GM12878 (cell line): ENCODE measurements around the gene INTS7. TPM values are rescaled to one million over a fixed set of nuclear protein-coding genes. Genes with fewer than 3 reads are reported as not detected.

Experiments used
- ATAC-seq: fragments of 200-7000 bp; cut with Tn5 transposase; 3 replicates; pipeline ENCODE4 v1.9.1; 2020; ENCODE audit warnings: mild to moderate bottlenecking, moderate library complexity
- BruUV-seq: library from RNA; stranded (reverse); fragments of 400-500 nt; replicated peaks from 2 replicates; lab custom pipeline; 2021; lab: Mats Ljungman, UMichigan
- CTCF ChIA-PET: fragments of 300-600 bp; sonication (Branson Sonifier 250); formaldehyde crosslinking; extraction: SDS; loops from one replicate; lab custom pipeline; 2021; ENCODE audit warnings: inconsistent platforms; lab: Yijun Ruan, JAX
- POLR2A ChIA-PET: fragments of 350-600 bp; formaldehyde crosslinking; extraction: SDS; loops from one replicate; lab custom pipeline; 2021; ENCODE audit warnings: inconsistent platforms; lab: Charles Lee
- RAD21 ChIA-PET: fragments of 300-600 bp; sonication (Branson Sonifier 250); formaldehyde crosslinking; loops from one replicate; lab custom pipeline; 2023; ENCODE audit warnings: antibody characterized with exemption; ENCODE audit not compliant: unreplicated experiment; lab: Charles Lee
- SMC1A ChIA-PET: fragments of 300-600 bp; sonication (Branson Sonifier 250); formaldehyde crosslinking; loops from one replicate; lab custom pipeline; 2023; ENCODE audit not compliant: unreplicated experiment, uncharacterized antibody; lab: Charles Lee
- DNase-seq: peaks from one replicate; pipeline ENCODE4 v3.0.0-alpha.2; 2011; ENCODE audit warnings: low read depth, low spot score
- FAIRE-seq: peaks from 3 replicates; lab custom pipeline; 2011; peaks lifted over from hg19 to GRCh38; lab: Jason Lieb, UNC
- H2AFZ ChIP-seq: 2 replicates; pipeline ENCODE4 v1.6.0; 2011; ENCODE audit warnings: low read depth, low read length, control low read depth; ENCODE audit not compliant: control insufficient read depth
- H3K27ac ChIP-seq: 2 replicates; pipeline ENCODE4 v1.5.1; 2011; ENCODE audit warnings: control low read depth; ENCODE audit not compliant: control insufficient read depth, insufficient read depth
- H3K27me3 ChIP-seq, 2 experiments: replicated peaks in 1 of 2; 2 replicates each; pipeline versions ENCODE4 v1.6.0 to v1.6.1; 2011; ENCODE audit warnings: low read length in 1 of 2; ENCODE audit not compliant: control insufficient read depth in 2 of 2, insufficient read depth in 2 of 2
- H3K36me3 ChIP-seq, 2 experiments: 2 replicates each; pipeline ENCODE4 v1.5.1; 2011; ENCODE audit warnings: low read length in 1 of 2; ENCODE audit not compliant: control insufficient read depth in 2 of 2, insufficient read depth in 2 of 2
- H3K4me1 ChIP-seq: 2 replicates; pipeline ENCODE4 v1.6.1; 2011; ENCODE audit warnings: mild to moderate bottlenecking, low read length, moderate library complexity, mixed read lengths; ENCODE audit not compliant: control insufficient read depth, insufficient read depth
- H3K4me2 ChIP-seq: 2 replicates; pipeline ENCODE4 v1.6.0; 2011; ENCODE audit warnings: control low read depth; ENCODE audit not compliant: control insufficient read depth, insufficient read depth
- H3K4me3 ChIP-seq: fragments of 200-600 bp; sonication (generic); 2 replicates; pipeline ENCODE4 v1.5.1; 2016
- H3K79me2 ChIP-seq: 2 replicates; pipeline ENCODE4 v1.6.0; 2011; ENCODE audit warnings: low read length; ENCODE audit not compliant: control insufficient read depth, insufficient read depth
- H3K9ac ChIP-seq: 2 replicates; pipeline ENCODE4 v1.8.0; 2011; ENCODE audit warnings: low read length, control low read depth, mixed read lengths; ENCODE audit not compliant: control insufficient read depth, insufficient read depth
- H3K9me3 ChIP-seq: replicated peaks from 3 replicates; pipeline ENCODE4 v1.5.1; 2011; ENCODE audit warnings: mild to moderate bottlenecking, low read length; ENCODE audit not compliant: control insufficient read depth, insufficient read depth
- H4K20me1 ChIP-seq: 2 replicates; pipeline ENCODE4 v1.6.0; 2011; ENCODE audit not compliant: control insufficient read depth, insufficient read depth
- CREM ChIP-seq: IDR thresholded peaks from 2 replicates; pipeline ENCODE4 v1.6.1; 2014; ENCODE audit warnings: antibody characterized with exemption, low read depth
- EP300 ChIP-seq, 2 experiments: fragments of 150-350 bp in 1 of 2; IDR thresholded peaks; 2 replicates each; pipeline ENCODE4 v1.6.1; 2011 to 2012; ENCODE audit warnings: low read depth in 2 of 2, low read length in 2 of 2, borderline replicate concordance in 1 of 2, improper control_type of control experiment in 1 of 2, inconsistent platforms in 1 of 2; ENCODE audit not compliant: control insufficient read depth in 1 of 2
- ETV6 ChIP-seq, 2 experiments: fragments of 450-650 bp in 1 of 2; IDR thresholded peaks in 1 of 2; conservative IDR thresholded peaks in 1 of 2; 2 replicates each; pipeline ENCODE4 v1.6.1; 2014; ENCODE audit warnings: antibody characterized with exemption in 1 of 2, borderline replicate concordance in 1 of 2, low read depth in 1 of 2, mild to moderate bottlenecking in 1 of 2, moderate library complexity in 1 of 2
- HCFC1 ChIP-seq: fragments of 150-350 bp; IDR thresholded peaks from 2 replicates; pipeline ENCODE4 v1.6.1; 2014; ENCODE audit warnings: low read length
- IRF3 ChIP-seq: fragments of 450-650 bp; IDR thresholded peaks from 2 replicates; pipeline ENCODE4 v1.6.1; 2014; ENCODE audit warnings: mild to moderate bottlenecking
- PAX5 ChIP-seq: IDR thresholded peaks from 2 replicates; pipeline ENCODE4 v1.6.1; 2011; ENCODE audit warnings: low read depth, low read length, borderline replicate concordance
- POLR2AphosphoS2 ChIP-seq: IDR thresholded peaks from 2 replicates; pipeline ENCODE4 v1.6.1; 2011; ENCODE audit warnings: low read depth, mild to moderate bottlenecking, low read length, improper control_type of control experiment, moderate library complexity
- SPI1 ChIP-seq: IDR thresholded peaks from 2 replicates; pipeline ENCODE4 v1.6.1; 2011; ENCODE audit warnings: low read depth, mild to moderate bottlenecking, low read length, moderate library complexity, borderline replicate concordance; ENCODE audit not compliant: insufficient read depth
- TCF3 ChIP-seq: IDR thresholded peaks from 2 replicates; pipeline ENCODE4 v1.6.1; 2012; ENCODE audit warnings: low read depth, mild to moderate bottlenecking, low read length, borderline replicate concordance; ENCODE audit not compliant: insufficient read depth
- ZNF207 ChIP-seq: fragments of 450-650 bp; IDR thresholded peaks from 2 replicates; pipeline ENCODE4 v1.6.1; 2014; ENCODE audit warnings: antibody characterized with exemption, mild to moderate bottlenecking, borderline replicate concordance
- WGBS: methylation state at CpG from one replicate; pipeline ENCODE4 v1.1.6; 2016; ENCODE audit warnings: low lambda C conversion rate; ENCODE audit not compliant: insufficient replicate concordance, insufficient coverage; ENCODE audit errors: missing lambda C conversion rate; 5-methylcytosine and 5-hydroxymethylcytosine counted together
- in situ Hi-C: fragments of 300-500 bp; cut with MboI; formaldehyde crosslinking; loops from 9 replicates; pipeline ENCODE4 v1.14.3; 2018; ENCODE audit warnings: mixed read lengths
- intact Hi-C: fragments of 100-400 bp; cut with micrococcal nuclease; formaldehyde crosslinking; loops from one replicate; pipeline ENCODE4 v1.14.2; 2022; ENCODE audit not compliant: unreplicated experiment
- polyA plus RNA-seq, 11 experiments: library from polyadenylated mRNA; depleted of rRNA in 4 of 11; unstranded in 6 of 11; stranded (reverse) in 5 of 11; fragments of >200 nt; fragmentation: Nextera tagmentation in 4 of 11; fragmentation: Illumina TruSeq in 1 of 11; extraction: Ambion mirVana in 4 of 11; extraction: Trizol in 1 of 11; gene quantifications; 1 replicate in 1 of 11; 2 replicates in 10 of 11; pipeline versions ENCODE4 v1.2.1 to v1.2.3, GENCODE V29; 2011 to 2016; ENCODE audit warnings: inconsistent platforms in 2 of 11, missing spikeins in 2 of 11, low read depth in 1 of 11
- total RNA-seq, 4 experiments: library from RNA; depleted of rRNA in 3 of 4; stranded (reverse); fragments of >200 nt in 3 of 4; fragmentation: Illumina TruSeq in 1 of 4; extraction: Trizol in 1 of 4; gene quantifications; 2 replicates each; pipeline versions ENCODE4 v1.2.1 to v1.2.3, GENCODE V29; 2013 to 2021
- TF ChIP-seq, protein P1 (sequence below): fragments of 450-650 bp; IDR thresholded peaks from 2 replicates; pipeline ENCODE4 v1.6.1; 2017; ENCODE audit warnings: mild to moderate bottlenecking

The INTS7 gene
- total and polyA plus RNA-seq, 10 of the 15 experiments (the other 5 are each of a cell fraction or from before 2014, with no cell fraction given): 17.1 to 49.1 (median 26.8) TPM

DNA sequence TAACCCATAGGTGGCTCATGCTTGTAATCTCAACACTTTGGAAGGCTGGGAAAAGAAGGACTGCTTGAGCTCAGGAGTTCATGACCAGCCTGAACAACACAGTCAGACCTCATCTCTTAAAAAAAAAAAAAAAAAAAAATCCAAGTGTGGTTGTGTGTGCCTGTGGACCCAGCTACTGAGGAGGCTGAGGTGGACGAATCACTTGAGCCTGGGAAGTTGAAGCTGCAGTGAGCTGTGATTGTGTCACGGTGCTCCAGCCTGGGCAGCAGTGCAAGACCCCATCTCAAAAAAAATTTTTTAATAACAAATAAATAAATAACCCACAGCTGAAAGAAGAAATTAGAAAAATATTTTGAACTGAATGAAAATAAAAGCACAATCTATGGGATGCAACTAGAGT, 13.8 kb downstream of the INTS7 start (continued):
- TF ChIP-seq SPI1 (no peak), IRF3 (no peak), EP300 (IDR thresholded peaks at IDR 0.05; ENCODE audit: borderline replicate concordance in 1 of 2, control insufficient read depth in 1 of 2, low read depth in 2 of 2, low read length in 2 of 2) (no peak)
- TF ChIP-seq, protein P1, sequence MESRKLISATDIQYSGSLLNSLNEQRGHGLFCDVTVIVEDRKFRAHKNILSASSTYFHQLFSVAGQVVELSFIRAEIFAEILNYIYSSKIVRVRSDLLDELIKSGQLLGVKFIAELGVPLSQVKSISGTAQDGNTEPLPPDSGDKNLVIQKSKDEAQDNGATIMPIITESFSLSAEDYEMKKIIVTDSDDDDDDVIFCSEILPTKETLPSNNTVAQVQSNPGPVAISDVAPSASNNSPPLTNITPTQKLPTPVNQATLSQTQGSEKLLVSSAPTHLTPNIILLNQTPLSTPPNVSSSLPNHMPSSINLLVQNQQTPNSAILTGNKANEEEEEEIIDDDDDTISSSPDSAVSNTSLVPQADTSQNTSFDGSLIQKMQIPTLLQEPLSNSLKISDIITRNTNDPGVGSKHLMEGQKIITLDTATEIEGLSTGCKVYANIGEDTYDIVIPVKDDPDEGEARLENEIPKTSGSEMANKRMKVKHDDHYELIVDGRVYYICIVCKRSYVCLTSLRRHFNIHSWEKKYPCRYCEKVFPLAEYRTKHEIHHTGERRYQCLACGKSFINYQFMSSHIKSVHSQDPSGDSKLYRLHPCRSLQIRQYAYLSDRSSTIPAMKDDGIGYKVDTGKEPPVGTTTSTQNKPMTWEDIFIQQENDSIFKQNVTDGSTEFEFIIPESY: no peak
- TF ChIP-seq, all 136 proteins: peak for 0

GRCh38 chr1:212020975-212021374, 14.4 kb downstream of the INTS7 start:
- ChIA-PET SMC1A (interaction anchor here (1.6 to 2.2 kb wide), 2 partner anchors 13 to 29 kb away, joined by 3 to 11 read pairs; no protein-coding TSS in a partner anchor), POLR2A (interaction anchor here (1.0 to 1.9 kb wide), 2 partner anchors 15 to 41 kb away, joined by 3 to 8 read pairs; partner anchors contain the start of genes DTL and INTS7), CTCF (interaction anchor here (1.4 to 9.2 kb wide), 4 partner anchors 8 to 341 kb away, joined by 3 to 68 read pairs (median 6); partner anchors contain the start of genes DTL and INTS7), RAD21 (interaction anchor here (0.7 kb wide), 1 partner anchor 275 kb away, joined by 4 read pairs; no protein-coding TSS in a partner anchor)
- no TSS peak for BruUV-seq
- Histone ChIP-seq H3K27me3 (no peaks in the 10 kb centered on the region), H3K9me3 (peaks cover 6% of the 10 kb centered on the region), H3K9ac (no peak overlapping the region), H3K4me2 (no peak overlapping the region), H3K4me1 (0 out of 2 replicates have a peak, but pooled peaks cover 4% of the 10 kb centered on the region), H2AFZ (no peak overlapping the region), H3K79me2 (peaks cover 25% of the 10 kb centered on the region), H3K27ac (no peak overlapping the region), H3K36me3 (peaks cover 0 to 22% of the 10 kb centered on the region in 2 experiments; a peak in 2 of 4 replicates), H4K20me1 (no peaks in the 10 kb centered on the region), H3K4me3 (no peak overlapping the region)
- TF ChIP-seq CREM: no peak
- no peak for TF ChIP-seq HCFC1
- TF ChIP-seq TCF3: no peak
- no peak for TF ChIP-seq POLR2AphosphoS2
- no peak for TF ChIP-seq ETV6 (conservative IDR thresholded peaks at IDR 0.05 in 1 of 2, IDR thresholded peaks at IDR 0.05 in 1 of 2; ENCODE audit: borderline replicate concordance in 1 of 2, low read depth in 1 of 2)
- TF ChIP-seq SPI1: no peak
- TF ChIP-seq PAX5: no peak
- TF ChIP-seq ZNF207: no peak
- ATAC-seq: no peak
- WGBS: 88% methylated on average over 2 of the region's 2 CpGs
- in situ Hi-C loops (no loop called here), intact Hi-C loops (no loop called here)
- no peak for FAIRE-seq
- no peak for DNase-seq
